ENCODE data around the gene SPARC.

The SPARC gene

GRCh38 chr5:151672516-151672915 lies 14.2 kb downstream of the SPARC start:
- Histone ChIP-seq H3K4me3 (ENCODE audit: low read depth, low read length) (no peak overlapping the region), H3K27me3 (ENCODE audit: control insufficient read depth, insufficient read depth, low read length) (no peaks in the 10 kb centered on the region), H3K9ac (no peak overlapping the region), H3K9me3 (ENCODE audit: control insufficient read depth, low read length) (no peaks in the 10 kb centered on the region), H3K4me1 (peaks cover 25% of the 10 kb centered on the region), H3K4me2 (ENCODE audit: low read length) (no peak overlapping the region), H3K79me2 (no peaks in the 10 kb centered on the region), H3K36me3 (ENCODE audit: control insufficient read depth, insufficient read depth, low read length) (no peaks in the 10 kb centered on the region), H2AFZ (no peak overlapping the region), H3K27ac (peak overlapping the region; percentile 67)
- TF ChIP-seq, protein P1, sequence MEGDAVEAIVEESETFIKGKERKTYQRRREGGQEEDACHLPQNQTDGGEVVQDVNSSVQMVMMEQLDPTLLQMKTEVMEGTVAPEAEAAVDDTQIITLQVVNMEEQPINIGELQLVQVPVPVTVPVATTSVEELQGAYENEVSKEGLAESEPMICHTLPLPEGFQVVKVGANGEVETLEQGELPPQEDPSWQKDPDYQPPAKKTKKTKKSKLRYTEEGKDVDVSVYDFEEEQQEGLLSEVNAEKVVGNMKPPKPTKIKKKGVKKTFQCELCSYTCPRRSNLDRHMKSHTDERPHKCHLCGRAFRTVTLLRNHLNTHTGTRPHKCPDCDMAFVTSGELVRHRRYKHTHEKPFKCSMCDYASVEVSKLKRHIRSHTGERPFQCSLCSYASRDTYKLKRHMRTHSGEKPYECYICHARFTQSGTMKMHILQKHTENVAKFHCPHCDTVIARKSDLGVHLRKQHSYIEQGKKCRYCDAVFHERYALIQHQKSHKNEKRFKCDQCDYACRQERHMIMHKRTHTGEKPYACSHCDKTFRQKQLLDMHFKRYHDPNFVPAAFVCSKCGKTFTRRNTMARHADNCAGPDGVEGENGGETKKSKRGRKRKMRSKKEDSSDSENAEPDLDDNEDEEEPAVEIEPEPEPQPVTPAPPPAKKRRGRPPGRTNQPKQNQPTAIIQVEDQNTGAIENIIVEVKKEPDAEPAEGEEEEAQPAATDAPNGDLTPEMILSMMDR (IDR thresholded peaks at IDR 0.05) = no peak

DNA sequence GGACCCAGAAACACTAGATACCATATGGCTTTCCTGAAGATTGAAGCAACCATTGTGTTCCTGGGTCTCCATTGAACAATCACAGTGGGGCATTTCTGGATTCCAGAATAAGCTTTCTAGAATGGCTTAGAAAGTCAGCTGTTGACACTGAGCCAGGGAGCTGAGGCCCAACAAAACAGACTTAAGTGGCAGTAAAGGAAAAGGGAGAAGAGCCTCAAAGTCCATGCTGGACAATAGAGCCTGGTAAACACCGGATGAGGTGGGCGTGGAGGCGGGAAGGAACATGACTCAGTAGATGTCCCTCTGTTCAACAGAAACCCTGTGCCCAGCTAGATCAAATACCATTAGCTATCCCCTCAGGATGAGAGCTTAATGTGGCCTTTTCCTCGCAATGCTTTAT lies 14.8 kb downstream of the SPARC start:
- Histone ChIP-seq H3K4me1 (peaks cover 23% of the 10 kb centered on the region), H3K9me3 (ENCODE audit: control insufficient read depth, low read length) (no peaks in the 10 kb centered on the region), H3K27me3 (ENCODE audit: control insufficient read depth, insufficient read depth, low read length) (no peaks in the 10 kb centered on the region), H3K27ac (peak overlapping the region; percentile 67), H3K4me2 (ENCODE audit: low read length) (no peak overlapping the region), H3K36me3 (ENCODE audit: control insufficient read depth, insufficient read depth, low read length) (no peaks in the 10 kb centered on the region), H3K4me3 (ENCODE audit: low read depth, low read length) (no peak overlapping the region), H3K9ac (no peak overlapping the region), H3K79me2 (no peaks in the 10 kb centered on the region), H2AFZ (no peak overlapping the region)
- TF ChIP-seq, protein P1 (IDR thresholded peaks at IDR 0.05) = no peak

- Histone ChIP-seq H3K36me3 (ENCODE audit: control insufficient read depth, insufficient read depth, low read length) (no peaks in the 10 kb centered on the region), H3K27ac (peak overlapping the region; percentile 67), H3K27me3 (ENCODE audit: control insufficient read depth, insufficient read depth, low read length) (no peaks in the 10 kb centered on the region), H3K4me2 (ENCODE audit: low read length) (no peak overlapping the region), H3K9me3 (ENCODE audit: control insufficient read depth, low read length) (no peaks in the 10 kb centered on the region), H3K9ac (no peak overlapping the region), H3K4me1 (peaks cover 23% of the 10 kb centered on the region), H3K79me2 (no peaks in the 10 kb centered on the region), H3K4me3 (ENCODE audit: low read depth, low read length) (no peak overlapping the region), H2AFZ (no peak overlapping the region)
- TF ChIP-seq, protein P1 (IDR thresholded peaks at IDR 0.05) = no peak
These were observed 15.6 kb downstream of the SPARC start for GRCh38 chr5:151670953-151671636.

DNA sequence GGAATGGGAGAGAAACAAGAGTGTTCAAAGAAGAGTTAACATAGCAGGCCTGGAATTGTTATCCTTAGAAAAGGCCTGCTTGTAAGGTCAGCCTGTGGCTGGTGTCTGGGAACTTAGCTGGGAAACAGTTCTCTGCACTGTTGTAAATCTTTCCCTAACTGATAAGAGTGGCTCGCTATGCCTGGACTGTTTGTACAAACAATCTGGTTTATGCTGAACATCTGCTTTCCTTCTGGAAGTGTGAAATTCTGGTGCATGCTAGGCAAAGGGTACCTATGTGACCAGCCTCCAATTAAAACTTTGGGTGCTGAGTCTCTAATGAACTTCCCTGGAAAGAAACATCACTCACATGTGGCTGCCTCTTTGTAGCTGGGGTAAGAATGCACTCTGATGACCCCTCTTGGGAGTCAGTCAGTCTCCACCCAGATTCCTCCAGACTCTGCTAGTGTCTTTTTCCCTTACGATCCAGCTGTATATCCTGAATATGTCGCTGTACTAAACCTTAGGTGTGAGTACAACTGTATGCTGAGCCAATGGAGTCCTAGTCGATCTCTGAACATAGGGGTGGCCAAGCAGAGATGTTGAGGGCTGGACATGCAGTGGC lies 16.5 kb downstream of the SPARC start:
- Histone ChIP-seq H3K36me3 (ENCODE audit: control insufficient read depth, insufficient read depth, low read length) (no peaks in the 10 kb centered on the region), H3K4me3 (ENCODE audit: low read depth, low read length) (no peak overlapping the region), H3K4me2 (ENCODE audit: low read length) (no peak overlapping the region), H2AFZ (no peak overlapping the region), H3K27ac (peak overlapping the region; percentile 17), H3K9ac (no peak overlapping the region), H3K4me1 (peaks cover 17% of the 10 kb centered on the region), H3K79me2 (no peaks in the 10 kb centered on the region), H3K9me3 (ENCODE audit: control insufficient read depth, low read length) (no peaks in the 10 kb centered on the region), H3K27me3 (ENCODE audit: control insufficient read depth, insufficient read depth, low read length) (no peaks in the 10 kb centered on the region)
- TF ChIP-seq, protein P1 (IDR thresholded peaks at IDR 0.05) = no peak

GRCh38 chr5:151667083-151667482 lies 19.6 kb downstream of the SPARC start:
- no peaks in the 10 kb centered on the region for H3K27me3 ChIP-seq (ENCODE audit: control insufficient read depth, insufficient read depth, low read length)
- H2AFZ ChIP-seq = no peak overlapping the region
- H3K27ac ChIP-seq = no peak overlapping the region
- TF ChIP-seq, protein P1 (IDR thresholded peaks at IDR 0.05) = no peak
- H3K4me2 ChIP-seq (ENCODE audit: low read length) = no peak overlapping the region
- no peaks in the 10 kb centered on the region for H3K36me3 ChIP-seq (ENCODE audit: control insufficient read depth, insufficient read depth, low read length)
- H3K4me1 ChIP-seq = peaks cover 4% of the 10 kb centered on the region
- no peaks in the 10 kb centered on the region for H3K79me2 ChIP-seq
- no peak overlapping the region for H3K9ac ChIP-seq
- no peaks in the 10 kb centered on the region for H3K9me3 ChIP-seq (ENCODE audit: control insufficient read depth, low read length)
- H3K4me3 ChIP-seq (ENCODE audit: low read depth, low read length) = no peak overlapping the region

Measured in parathyroid adenoma (tissue), 2 donors.